Uterus (tissue), 4 donors: Measurements from ENCODE around the gene LETM1. TPM values are rescaled to one million over a fixed set of nuclear protein-coding genes. Genes with fewer than 3 reads are reported as not detected.
"Not testable (repeated sequence)": the region's sequence is repeated elsewhere in the genome, so short reads cannot be mapped to it uniquely, and the experiment has no call there.

Experiments used
- DNase-seq, 2 donors: peaks; one replicate each; pipeline ENCODE4 v3.0.0-alpha.2; 2019 to 2020
- H3K27ac ChIP-seq, 2 donors: fragments of 200-600 bp; sonication (generic); 1 replicate in 1 of 2; 2 replicates in 1 of 2; pipeline ENCODE4 v1.5.1; 2016 to 2018
- H3K27me3 ChIP-seq, 2 donors: fragments of 200-600 bp; sonication (generic); one replicate each; pipeline ENCODE4 v1.5.1; 2018 to 2019; ENCODE audit warnings: control low read depth in 1 of 2
- H3K36me3 ChIP-seq, 2 donors: fragments of 200-600 bp; sonication (generic); one replicate each; pipeline ENCODE4 v1.5.1; 2019; ENCODE audit warnings: control low read depth in 1 of 2
- H3K4me1 ChIP-seq, 2 donors: fragments of 200-600 bp; sonication (generic); one replicate each; pipeline ENCODE4 v1.5.1; 2018 to 2019; ENCODE audit warnings: control low read depth in 1 of 2
- H3K4me3 ChIP-seq, 2 donors: fragments of 200-600 bp; sonication (generic); 1 replicate in 1 of 2; 2 replicates in 1 of 2; pipeline ENCODE4 v1.5.1; 2018 to 2019; ENCODE audit warnings: mild to moderate bottlenecking in 1 of 2
- H3K9me3 ChIP-seq, 2 donors: fragments of 200-600 bp; sonication (generic); one replicate each; pipeline ENCODE4 v1.5.1; 2019; ENCODE audit warnings: control low read depth in 1 of 2
- POLR2A ChIP-seq, 2 donors: fragments of 450-650 bp; IDR thresholded peaks; one replicate each; pipeline ENCODE4 v1.6.1; 2016; ENCODE audit warnings: antibody characterized with exemption in 2 of 2, mild to moderate bottlenecking in 1 of 2, moderate library complexity in 1 of 2
- intact Hi-C: fragments of 100-400 bp; cut with DNase I; formaldehyde crosslinking; loops from one replicate; pipeline ENCODE4 v1.15.1; 2023; ENCODE audit warnings: low total_unique reads
- total RNA-seq, 4 donors: library from RNA; depleted of rRNA in 3 of 4; stranded (reverse); fragments of >200 nt in 3 of 4; gene quantifications; one replicate each; pipeline versions ENCODE4 v1.1.0 to v1.2.4, GENCODE V29; 2014 to 2023
- TF ChIP-seq, protein P1 (sequence below), 4 experiments: fragments of 200-600 bp in 2 of 4; fragments of 450-650 bp in 2 of 4; sonication (generic) in 2 of 4; IDR thresholded peaks; one replicate each; pipeline ENCODE4 v1.5.1; 2016 to 2019; ENCODE audit warnings: antibody characterized with exemption in 4 of 4, mild to moderate bottlenecking in 2 of 4, moderate library complexity in 1 of 4
- donor health status: DM: yes; HTN: yes; CAD: no.

The LETM1 gene
- total RNA-seq, 4 donors from 2014 or later: 12.4 to 44.3 (median 31.3) TPM

GRCh38 chr4:1852904-1853623 is 2.9 kb downstream of the LETM1 start:
- no peaks in the 10 kb centered on the region for H3K9me3 ChIP-seq
- intact Hi-C loops: no loop called here
- H3K27ac ChIP-seq: no peak overlapping the region
- no peaks in the 10 kb centered on the region for H3K27me3 ChIP-seq
- TF ChIP-seq POLR2A (IDR thresholded peaks at IDR 0.05): no peak
- TF ChIP-seq, protein P1, sequence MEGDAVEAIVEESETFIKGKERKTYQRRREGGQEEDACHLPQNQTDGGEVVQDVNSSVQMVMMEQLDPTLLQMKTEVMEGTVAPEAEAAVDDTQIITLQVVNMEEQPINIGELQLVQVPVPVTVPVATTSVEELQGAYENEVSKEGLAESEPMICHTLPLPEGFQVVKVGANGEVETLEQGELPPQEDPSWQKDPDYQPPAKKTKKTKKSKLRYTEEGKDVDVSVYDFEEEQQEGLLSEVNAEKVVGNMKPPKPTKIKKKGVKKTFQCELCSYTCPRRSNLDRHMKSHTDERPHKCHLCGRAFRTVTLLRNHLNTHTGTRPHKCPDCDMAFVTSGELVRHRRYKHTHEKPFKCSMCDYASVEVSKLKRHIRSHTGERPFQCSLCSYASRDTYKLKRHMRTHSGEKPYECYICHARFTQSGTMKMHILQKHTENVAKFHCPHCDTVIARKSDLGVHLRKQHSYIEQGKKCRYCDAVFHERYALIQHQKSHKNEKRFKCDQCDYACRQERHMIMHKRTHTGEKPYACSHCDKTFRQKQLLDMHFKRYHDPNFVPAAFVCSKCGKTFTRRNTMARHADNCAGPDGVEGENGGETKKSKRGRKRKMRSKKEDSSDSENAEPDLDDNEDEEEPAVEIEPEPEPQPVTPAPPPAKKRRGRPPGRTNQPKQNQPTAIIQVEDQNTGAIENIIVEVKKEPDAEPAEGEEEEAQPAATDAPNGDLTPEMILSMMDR (IDR thresholded peaks at IDR 0.05): no peak
- DNase-seq: no peak
- H3K36me3 ChIP-seq: no peaks in the 10 kb centered on the region
- no peaks in the 10 kb centered on the region for H3K4me1 ChIP-seq
- H3K4me3 ChIP-seq: no peak overlapping the region

DNA sequence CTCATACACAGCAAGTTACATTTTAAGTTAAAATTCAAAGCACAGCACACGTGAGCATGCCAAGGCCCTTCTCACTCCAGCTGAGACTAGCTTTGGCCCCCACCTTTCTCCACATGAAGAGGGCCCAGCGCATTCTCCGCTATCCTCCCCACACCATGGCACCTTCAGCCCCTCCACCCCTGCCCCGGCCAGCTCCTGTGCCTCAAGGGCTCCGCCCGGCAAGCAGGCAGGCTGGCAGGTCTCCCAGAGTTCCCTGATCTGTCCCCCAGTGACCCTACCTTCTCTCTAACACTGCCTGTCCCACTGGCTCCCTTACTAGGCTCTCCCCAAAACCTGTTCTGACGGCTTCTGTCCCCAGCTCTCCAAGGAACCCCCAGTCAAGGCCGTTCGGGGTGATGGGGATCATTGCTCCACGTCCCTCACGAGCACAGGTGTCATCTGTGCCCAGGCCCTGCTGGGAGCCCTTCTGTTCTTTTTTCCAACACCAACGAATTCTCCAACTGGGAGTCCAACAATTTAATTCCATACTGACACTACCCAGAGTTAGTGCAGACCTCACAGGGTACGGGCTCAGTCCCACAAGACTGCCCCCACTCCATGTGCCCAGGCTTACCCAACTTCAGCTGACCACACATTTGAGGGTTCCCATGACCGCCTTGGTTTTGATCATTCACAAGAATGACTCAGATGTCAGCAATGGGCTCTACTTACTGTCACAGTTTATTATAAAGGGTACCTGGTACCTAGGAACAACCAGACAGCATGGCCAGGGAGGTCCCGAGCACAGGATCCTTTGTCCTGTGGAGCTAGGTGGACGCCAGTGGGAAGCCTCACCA is 4.2 kb downstream of the LETM1 start:
- H3K27ac ChIP-seq: no peak overlapping the region

DNA sequence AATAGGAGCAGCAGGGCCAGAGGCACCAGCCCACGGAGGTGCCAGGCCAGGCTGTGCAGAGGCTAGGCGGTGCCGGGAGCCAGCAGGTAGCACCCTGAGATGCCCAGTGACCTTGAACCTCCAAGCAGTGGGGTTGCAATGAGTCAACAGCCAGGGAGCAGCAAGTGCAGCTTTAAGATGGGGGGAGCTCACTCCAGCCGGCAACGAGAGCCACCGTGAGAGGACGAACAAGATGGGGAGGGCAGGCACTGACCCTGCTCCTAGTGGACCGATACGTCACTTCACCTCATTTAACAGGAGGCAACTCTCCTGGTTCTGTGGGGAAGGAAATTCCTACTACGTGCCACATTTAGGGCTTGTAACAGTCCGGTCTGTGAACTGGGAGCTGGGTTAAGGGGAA is 4.8 kb downstream of the LETM1 start:
- TF ChIP-seq POLR2A (IDR thresholded peaks at IDR 0.05): no peak
- TF ChIP-seq, protein P1 (IDR thresholded peaks at IDR 0.05): no peak
- H3K27ac ChIP-seq: no peak overlapping the region
- H3K36me3 ChIP-seq: no peaks in the 10 kb centered on the region
- H3K9me3 ChIP-seq: no peaks in the 10 kb centered on the region
- no peak for DNase-seq
- no peaks in the 10 kb centered on the region for H3K27me3 ChIP-seq
- no peak overlapping the region for H3K4me3 ChIP-seq
- intact Hi-C loops: no loop called here
- no peaks in the 10 kb centered on the region for H3K4me1 ChIP-seq

More for the DNA sequence above, 4.2 kb downstream of the LETM1 start:
- Histone ChIP-seq H3K27me3 (no peaks in the 10 kb centered on the region), H3K4me1 (no peaks in the 10 kb centered on the region), H3K4me3 (no peak overlapping the region), H3K36me3 (no peaks in the 10 kb centered on the region), H3K9me3 (no peaks in the 10 kb centered on the region)
- TF ChIP-seq, protein P1 (IDR thresholded peaks at IDR 0.05): no peak
- TF ChIP-seq POLR2A (IDR thresholded peaks at IDR 0.05): no peak
- DNase-seq: no peak
- intact Hi-C loops: no loop called here

DNA sequence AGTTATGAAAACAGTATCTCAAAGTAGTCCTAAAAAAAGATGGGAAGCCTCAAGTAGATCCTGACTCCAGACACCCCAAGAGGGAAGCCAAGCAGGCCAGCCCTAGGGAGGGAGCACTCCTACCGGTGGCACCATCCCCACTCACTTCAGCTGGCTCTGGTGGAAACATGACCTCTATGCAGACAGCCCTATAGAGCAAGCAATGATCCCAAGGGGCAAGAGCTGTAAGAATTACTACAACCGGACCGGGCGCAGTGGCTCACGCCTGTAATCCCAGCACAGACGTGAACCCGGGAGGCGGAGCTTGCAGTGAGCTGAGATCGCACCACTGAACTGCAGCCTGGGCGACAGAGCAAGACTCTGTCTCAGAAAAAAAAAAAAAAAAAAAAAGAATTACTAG is 5.7 kb downstream of the LETM1 start:
- DNase-seq: no peak
- no peak for TF ChIP-seq POLR2A (IDR thresholded peaks at IDR 0.05)
- TF ChIP-seq, protein P1 (IDR thresholded peaks at IDR 0.05): no peak
- Histone ChIP-seq H3K27ac (no peak overlapping the region), H3K4me3 (no peak overlapping the region), H3K4me1 (no peaks in the 10 kb centered on the region), H3K36me3 (no peaks in the 10 kb centered on the region), H3K9me3 (no peaks in the 10 kb centered on the region), H3K27me3 (no peaks in the 10 kb centered on the region)
- intact Hi-C loops: no loop called here

DNA sequence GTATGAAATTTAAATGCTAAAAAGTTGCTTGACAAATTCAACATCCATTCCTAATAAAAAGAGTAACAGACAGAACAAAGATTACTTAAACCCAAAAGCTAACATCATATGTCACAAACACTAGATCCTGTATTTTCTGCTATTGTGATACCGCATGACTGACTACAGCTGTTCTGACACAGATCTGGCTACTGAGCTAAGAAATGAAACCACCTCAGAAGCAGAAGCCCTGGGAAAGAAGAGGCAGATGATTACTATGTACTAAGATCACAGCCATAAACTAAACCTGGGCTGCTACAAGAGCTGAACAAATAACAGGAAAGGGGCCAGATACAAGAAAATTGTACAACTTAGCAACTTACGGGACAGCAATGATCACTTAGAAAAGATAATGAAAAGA is 9.4 kb downstream of the LETM1 start:
- Histone ChIP-seq H3K27me3 (no peaks in the 10 kb centered on the region), H3K36me3 (no peaks in the 10 kb centered on the region), H3K9me3 (no peaks in the 10 kb centered on the region), H3K4me1 (no peaks in the 10 kb centered on the region), H3K27ac (no peak overlapping the region), H3K4me3 (no peak overlapping the region)
- TF ChIP-seq, protein P1 (IDR thresholded peaks at IDR 0.05): no peak
- TF ChIP-seq POLR2A (IDR thresholded peaks at IDR 0.05): no peak
- intact Hi-C loops: no loop called here
- DNase-seq: no peak

DNA sequence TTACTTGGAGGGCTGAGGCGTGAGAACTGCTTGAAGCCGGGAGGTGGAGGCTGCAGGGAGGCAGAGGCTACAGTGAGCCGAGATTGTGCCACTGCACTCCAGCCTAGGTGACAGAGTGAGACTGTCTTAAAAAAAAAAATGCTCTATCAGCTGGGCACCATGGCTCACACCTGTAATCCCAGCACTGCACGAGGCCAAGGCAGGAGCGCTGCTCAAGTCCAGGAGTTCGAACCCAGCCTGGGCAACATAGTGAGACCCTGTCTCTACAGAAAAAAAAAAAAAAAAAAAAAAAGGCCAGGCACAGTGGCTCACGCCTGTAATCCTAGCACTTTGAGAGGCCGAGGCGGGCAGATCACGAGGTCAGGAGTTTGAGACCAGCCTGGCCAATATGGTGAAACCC is 11.3 kb downstream of the LETM1 start:
- DNase-seq, H3K9me3 ChIP-seq, H3K27me3 ChIP-seq, intact Hi-C loops, H3K4me1 ChIP-seq, H3K27ac ChIP-seq, H3K36me3 ChIP-seq, H3K4me3 ChIP-seq: not testable (repeated sequence)
